B cell (primary cell): ENCODE data around the gene KCNJ12. TPM values are rescaled to one million over a fixed set of nuclear protein-coding genes. Genes with fewer than 3 reads are reported as not detected.
"Not testable (repeated sequence)": the region's sequence is repeated elsewhere in the genome, so short reads cannot be mapped to it uniquely, and the experiment has no call there.

ENCODE experiments used
- ATAC-seq: fragments of 200-7000 bp; cut with Tn5 transposase; one replicate; pipeline ENCODE4 v1.10.0; 2021; ENCODE audit warnings: low read depth, mild to moderate bottlenecking, moderate number of reproducible peaks, moderate library complexity
- CTCF ChIA-PET: fragments of 350-600 bp; sonication (Branson Sonifier 250); formaldehyde crosslinking; loops from one replicate; lab custom pipeline; 2021; ENCODE audit warnings: antibody characterized with exemption, inconsistent platforms; lab: Charles Lee
- POLR2A ChIA-PET: fragments of 350-600 bp; sonication (Branson Sonifier 250); formaldehyde crosslinking; loops from one replicate; lab custom pipeline; 2021; ENCODE audit warnings: antibody characterized with exemption; lab: Charles Lee
- DNase-seq: peaks from one replicate; pipeline ENCODE4 v3.0.0; 2013
- H2AFZ ChIP-seq: 2 replicates; pipeline ENCODE4 v1.6.1; 2012; ENCODE audit warnings: mild to moderate bottlenecking, low read depth, low read length; ENCODE audit not compliant: insufficient read depth, poor library complexity, severe bottlenecking
- H3K27ac ChIP-seq, 2 donors: 1 replicate in 1 of 2; 2 replicates in 1 of 2; pipeline ENCODE4 v1.5.1; 2012 to 2013; ENCODE audit warnings: low read length in 2 of 2, mild to moderate bottlenecking in 2 of 2, moderate library complexity in 1 of 2
- H3K27me3 ChIP-seq, 4 experiments: fragments of 200-600 bp in 1 of 4; sonication (generic) in 1 of 4; replicated peaks in 1 of 4; 1 replicate in 2 of 4; 2 replicates in 2 of 4; pipeline versions ENCODE4 v1.6.1 to v1.7.0; 2013 to 2016; ENCODE audit warnings: low read length in 3 of 4, mild to moderate bottlenecking in 2 of 4, mixed read lengths in 1 of 4, moderate library complexity in 1 of 4; ENCODE audit not compliant: insufficient read depth in 4 of 4, control insufficient read depth in 3 of 4; ENCODE audit errors: control extremely low read depth in 1 of 4
- H3K36me3 ChIP-seq, 2 experiments: replicated peaks in 1 of 2; 1 replicate in 1 of 2; 2 replicates in 1 of 2; pipeline versions ENCODE4 v1.6.1 to v1.7.1; 2013; ENCODE audit warnings: low read length in 1 of 2; ENCODE audit not compliant: insufficient read depth in 2 of 2, control insufficient read depth in 1 of 2; ENCODE audit errors: control extremely low read depth in 1 of 2, extremely low read depth in 1 of 2
- H3K4me1 ChIP-seq, 2 donors: fragments of 200-600 bp in 1 of 2; sonication (generic) in 1 of 2; 1 replicate in 1 of 2; 2 replicates in 1 of 2; pipeline versions ENCODE4 v1.5.1 to v1.6.1; 2013 to 2017; ENCODE audit warnings: low read length in 2 of 2; ENCODE audit not compliant: control insufficient read depth in 2 of 2, insufficient read depth in 2 of 2
- H3K4me2 ChIP-seq: replicated peaks from 2 replicates; pipeline ENCODE3; 2012; ENCODE audit warnings: mild to moderate bottlenecking, low read depth, low read length; ENCODE audit not compliant: poor library complexity, severe bottlenecking
- H3K4me3 ChIP-seq, 5 experiments: fragments of 200-600 bp in 1 of 5; sonication (generic) in 1 of 5; 1 replicate in 3 of 5; 2 replicates in 2 of 5; pipeline versions ENCODE4 v1.5.1 to v1.7.0; 2011 to 2016; ENCODE audit warnings: low read length in 4 of 5, mild to moderate bottlenecking in 4 of 5, low read depth in 2 of 5, control low read depth in 1 of 5, moderate library complexity in 1 of 5; ENCODE audit not compliant: insufficient read depth in 1 of 5; ENCODE audit errors: control extremely low read depth in 1 of 5, extremely low read depth in 1 of 5
- H3K79me2 ChIP-seq: fragments of 200-600 bp; sonication (generic); one replicate; pipeline ENCODE4 v1.6.0; 2016; ENCODE audit warnings: low read length; ENCODE audit not compliant: control insufficient read depth, insufficient read depth
- H3K9ac ChIP-seq: fragments of 200-600 bp; sonication (generic); 2 replicates; pipeline ENCODE4 v1.6.1; 2017; ENCODE audit warnings: mild to moderate bottlenecking, low read length, moderate library complexity
- H3K9me3 ChIP-seq, 3 donors: one replicate each; pipeline versions ENCODE4 v1.6.1 to v1.7.1; 2013; ENCODE audit warnings: low read length in 2 of 3; ENCODE audit not compliant: control insufficient read depth in 2 of 3, insufficient read depth in 1 of 3; ENCODE audit errors: control extremely low read depth in 1 of 3
- H4K20me1 ChIP-seq: 2 replicates; pipeline ENCODE4 v1.6.0; 2012; ENCODE audit warnings: mild to moderate bottlenecking, low read length; ENCODE audit not compliant: insufficient read depth, control insufficient read depth, poor library complexity, severe bottlenecking
- H3K27ac Mint-ChIP-seq: one replicate; pipeline ENCODE4 v1.8.0; 2021; ENCODE audit warnings: mixed read lengths
- H3K27me3 Mint-ChIP-seq: one replicate; pipeline ENCODE4 v1.8.0; 2021; ENCODE audit warnings: mixed read lengths
- H3K4me1 Mint-ChIP-seq: one replicate; pipeline ENCODE4 v1.8.0; 2021; ENCODE audit warnings: mixed read lengths
- H3K4me3 Mint-ChIP-seq: one replicate; pipeline ENCODE4 v1.8.0; 2021; ENCODE audit warnings: mixed read lengths
- H3K9me3 Mint-ChIP-seq: one replicate; pipeline ENCODE4 v1.8.0; 2022; ENCODE audit warnings: mixed read lengths; ENCODE audit not compliant: insufficient read depth
- WGBS: methylation state at CpG from one replicate; pipeline ENCODE4 v1.1.5; 2013; ENCODE audit warnings: missing lambda C conversion rate; ENCODE audit not compliant: insufficient coverage; 5-methylcytosine and 5-hydroxymethylcytosine counted together
- intact Hi-C: fragments of 100-400 bp; cut with micrococcal nuclease; formaldehyde crosslinking; loops from one replicate; pipeline ENCODE4 v1.10.0; 2022
- polyA plus RNA-seq: library from polyadenylated mRNA; depleted of rRNA; stranded (reverse); fragments of >200 nt; gene quantifications from 2 replicates; pipeline ENCODE4 v1.2.3, GENCODE V29; 2012
- total RNA-seq, 2 donors: library from RNA; stranded (reverse); fragments of 120-200 nt in 1 of 2; gene quantifications; 1 replicate in 1 of 2; 2 replicates in 1 of 2; pipeline versions ENCODE4 v1.2.3 to v1.2.4, GENCODE V29; 2013 to 2022

Gene KCNJ12
- total and polyA plus RNA-seq, 2 donors (not counting 1 experiment from before 2014, with no cell fraction given) = not detected

DNA sequence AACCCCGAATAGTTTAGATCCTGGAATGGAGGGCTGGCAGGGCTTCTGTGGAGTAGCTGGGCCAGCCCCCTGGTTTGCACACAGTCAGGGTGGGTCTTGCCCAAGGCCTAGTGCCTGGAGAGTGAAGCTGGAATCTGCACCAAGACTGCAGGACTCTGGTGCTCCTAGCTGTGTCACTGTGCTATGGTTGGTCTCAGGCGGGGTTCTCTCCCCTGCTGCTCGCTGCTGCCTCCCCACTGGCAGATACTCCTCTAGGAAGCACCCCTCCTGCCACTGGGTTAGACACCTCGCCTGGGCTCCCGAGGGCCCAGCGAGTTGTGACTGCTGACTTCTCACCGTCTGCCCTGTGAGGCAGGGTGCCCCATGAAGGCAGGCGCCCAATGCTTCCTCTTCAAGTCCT, 27.9 kb downstream of the KCNJ12 start:
- intact Hi-C loops, CTCF ChIA-PET, POLR2A ChIA-PET, H3K9ac ChIP-seq, H3K27ac ChIP-seq, H3K4me3 ChIP-seq, H3K79me2 ChIP-seq, H3K27ac Mint-ChIP-seq, H3K27me3 Mint-ChIP-seq, H3K9me3 Mint-ChIP-seq, ATAC-seq, H3K4me1 ChIP-seq, H3K4me1 Mint-ChIP-seq, DNase-seq, H4K20me1 ChIP-seq, H3K4me2 ChIP-seq, H2AFZ ChIP-seq, H3K27me3 ChIP-seq, H3K4me3 Mint-ChIP-seq, H3K36me3 ChIP-seq: not testable (repeated sequence)
- WGBS = 93% methylated on average over 2 of the region's 8 CpGs
- peaks cover 0 to 15% (median 0%) of the 10 kb centered on the region in 3 donors for H3K9me3 ChIP-seq

DNA sequence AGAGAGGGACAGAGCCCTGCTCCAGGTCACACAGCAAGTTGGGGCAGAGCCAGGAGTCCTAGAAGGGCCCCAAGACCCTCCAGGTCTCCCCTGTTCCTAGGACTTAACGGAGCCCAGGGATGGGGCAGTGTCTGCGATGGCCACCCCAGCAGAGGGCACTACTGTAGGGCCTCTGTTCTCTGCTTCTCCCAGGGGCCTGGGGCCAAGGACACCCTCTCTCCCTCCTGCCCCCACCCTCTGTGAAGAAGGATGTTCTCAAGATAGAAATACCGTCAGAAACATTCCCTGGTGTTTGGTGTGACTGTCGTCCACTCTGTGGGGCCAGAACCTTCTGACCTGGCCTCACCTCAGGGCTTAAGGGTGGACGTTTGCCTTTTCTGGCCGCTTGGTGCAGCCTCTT, 28.4 kb downstream of the KCNJ12 start:
- H3K4me3 ChIP-seq, H2AFZ ChIP-seq, H3K4me1 ChIP-seq, H3K9ac ChIP-seq, H3K27me3 ChIP-seq, DNase-seq, H4K20me1 ChIP-seq, POLR2A ChIA-PET, CTCF ChIA-PET, ATAC-seq, intact Hi-C loops, H3K9me3 Mint-ChIP-seq, H3K4me2 ChIP-seq, H3K27me3 Mint-ChIP-seq, H3K27ac ChIP-seq, H3K27ac Mint-ChIP-seq, H3K36me3 ChIP-seq, H3K4me1 Mint-ChIP-seq, H3K79me2 ChIP-seq, H3K4me3 Mint-ChIP-seq: not testable (repeated sequence)
- H3K9me3 ChIP-seq = peaks cover 0 to 15% (median 0%) of the 10 kb centered on the region in 3 donors
- 80% methylated on average over 4 of the region's 6 CpGs for WGBS

DNA sequence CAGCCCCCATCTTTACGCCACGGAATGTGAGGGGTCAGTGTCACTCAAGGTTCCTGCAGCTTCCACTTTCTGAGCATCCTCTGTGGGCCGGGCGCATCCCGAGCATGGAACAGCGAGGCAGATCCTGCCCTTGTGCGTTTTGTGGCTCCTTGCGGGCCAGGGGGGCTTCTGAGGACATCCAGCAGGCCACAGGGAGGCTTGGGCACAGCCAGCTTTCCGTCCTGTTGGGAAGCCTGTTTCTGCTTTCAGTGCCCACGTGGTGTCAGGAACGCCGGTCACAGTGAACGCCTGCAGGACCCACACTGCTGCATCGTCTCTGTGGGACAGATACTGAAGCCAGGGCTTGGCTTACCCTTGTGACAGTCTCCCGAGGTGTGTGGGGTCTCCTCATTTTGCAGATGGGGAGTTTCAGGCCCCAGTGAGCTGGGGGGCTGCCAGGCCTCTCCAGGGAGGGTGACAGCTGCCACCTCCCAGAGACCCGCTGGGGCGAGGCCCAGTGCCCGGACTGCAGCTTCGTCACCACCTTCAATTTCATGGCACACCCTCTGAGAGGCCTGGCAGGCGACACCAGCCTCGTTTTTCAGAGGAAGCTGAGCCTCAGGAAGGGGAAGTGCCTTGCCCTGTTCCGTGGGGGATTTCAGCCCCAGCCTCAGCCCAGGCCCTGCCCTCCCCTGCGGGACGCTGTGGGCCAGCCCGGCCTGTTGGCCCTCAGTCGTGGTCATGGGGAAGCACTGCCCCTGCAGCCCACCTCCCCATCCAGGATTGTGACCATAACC, 29.0 kb downstream of the KCNJ12 start:
- H3K27ac Mint-ChIP-seq, H4K20me1 ChIP-seq, H3K4me1 ChIP-seq, H3K27me3 Mint-ChIP-seq, H3K4me3 ChIP-seq, H3K4me2 ChIP-seq, intact Hi-C loops, CTCF ChIA-PET, H2AFZ ChIP-seq, H3K9ac ChIP-seq, H3K4me1 Mint-ChIP-seq, DNase-seq, H3K36me3 ChIP-seq, H3K4me3 Mint-ChIP-seq, H3K9me3 Mint-ChIP-seq, H3K27me3 ChIP-seq, ATAC-seq, H3K27ac ChIP-seq, POLR2A ChIA-PET, H3K79me2 ChIP-seq: not testable (repeated sequence)
- 64% methylated on average over 12 of the region's 26 CpGs for WGBS
- peaks cover 0 to 15% (median 0%) of the 10 kb centered on the region in 3 donors for H3K9me3 ChIP-seq

DNA sequence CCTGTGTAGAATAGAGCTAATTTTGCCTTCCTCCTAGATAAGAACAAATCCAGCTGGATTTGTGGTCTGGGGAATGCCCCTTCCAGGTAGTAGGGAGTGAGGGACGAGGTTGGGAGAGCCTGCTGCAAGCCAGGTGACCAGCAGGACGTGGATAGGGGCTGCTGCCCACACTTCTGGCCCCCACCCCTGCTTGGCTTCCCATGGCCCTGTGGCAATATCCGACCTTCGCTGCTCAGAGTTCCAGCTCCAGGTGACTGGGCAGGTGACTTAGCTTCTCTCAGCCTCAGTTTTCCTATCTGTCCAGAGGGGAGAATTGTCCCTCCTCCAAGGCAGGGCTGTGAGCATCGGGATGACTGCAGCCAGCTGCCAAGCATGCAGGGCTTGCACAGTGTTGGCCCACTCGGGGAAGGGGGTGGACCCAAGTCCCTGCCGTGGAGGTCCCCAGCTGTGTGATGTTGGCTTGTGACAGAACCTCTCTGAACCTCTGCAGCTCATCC, 29.8 kb downstream of the KCNJ12 start:
- intact Hi-C loops, DNase-seq, H4K20me1 ChIP-seq, CTCF ChIA-PET, H3K27me3 ChIP-seq, H3K9me3 Mint-ChIP-seq, H3K4me2 ChIP-seq, H3K9ac ChIP-seq, H3K36me3 ChIP-seq, H3K4me3 ChIP-seq, H3K27ac Mint-ChIP-seq, ATAC-seq, H3K27ac ChIP-seq, H3K4me1 Mint-ChIP-seq, H3K4me1 ChIP-seq, H3K79me2 ChIP-seq, POLR2A ChIA-PET, H3K4me3 Mint-ChIP-seq, H2AFZ ChIP-seq, H3K27me3 Mint-ChIP-seq: not testable (repeated sequence)
- WGBS = 80% methylated on average over 7 of the region's 7 CpGs
- peaks cover 0 to 17% (median 0%) of the 10 kb centered on the region in 3 donors for H3K9me3 ChIP-seq
